GM10847 (cell line): ENCODE measurements around the gene PRKCG.

Source experiments
- POLR2A ChIP-seq: IDR thresholded peaks from 2 replicates; pipeline ENCODE4 v1.6.1; 2011; ENCODE audit not compliant: insufficient read length; ENCODE audit errors: extremely low read depth

Gene PRKCG

GRCh38 chr19:53908935-53909415 is 27.0 kb downstream of the PRKCG start, which contains the start of gene CACNG7:
TSS of gene CACNG7 (plus strand) at chr19:53909278. CDS start at chr19:53912832, 3,554 bp downstream.
- TF ChIP-seq POLR2A = no peak

GRCh38 chr19:53909471-53910169 is 27.6 kb downstream of the PRKCG start:
- TF ChIP-seq POLR2A = no peak

- TF ChIP-seq POLR2A = no peak
Observed at GRCh38 chr19:53910170-53910518, 28.1 kb downstream of the PRKCG start.

GRCh38 chr19:53912653-53913052 is 30.7 kb downstream of the PRKCG start:
- TF ChIP-seq POLR2A = no peak

GRCh38 chr19:53915000-53915399 is 33.0 kb downstream of the PRKCG start:
- no peak for TF ChIP-seq POLR2A

GRCh38 chr19:53916004-53916403 is 34.0 kb downstream of the PRKCG start:
- no peak for TF ChIP-seq POLR2A

GRCh38 chr19:53917356-53917755 is 35.4 kb downstream of the PRKCG start:
- no peak for TF ChIP-seq POLR2A

GRCh38 chr19:53927739-53928138 is 45.7 kb downstream of the PRKCG start:
- no peak for TF ChIP-seq POLR2A

- no peak for TF ChIP-seq POLR2A
Observed at GRCh38 chr19:53936029-53936428, 54.0 kb downstream of the PRKCG start.

- no peak for TF ChIP-seq POLR2A
Observed at GRCh38 chr19:53942001-53942786, 60.2 kb downstream of the PRKCG start.

- no peak for TF ChIP-seq POLR2A
Observed at GRCh38 chr19:53944416-53944815, 62.4 kb downstream of the PRKCG start.

GRCh38 chr19:53944933-53945332 is 62.9 kb downstream of the PRKCG start:
- TF ChIP-seq POLR2A = no peak

- no peak for TF ChIP-seq POLR2A
Observed at GRCh38 chr19:53945441-53945840, 63.4 kb downstream of the PRKCG start.

- TF ChIP-seq POLR2A = no peak
Observed at GRCh38 chr19:53945998-53946397, 64.0 kb downstream of the PRKCG start.

GRCh38 chr19:53947624-53948023 is 65.6 kb downstream of the PRKCG start:
- no peak for TF ChIP-seq POLR2A

- TF ChIP-seq POLR2A = no peak
Observed at GRCh38 chr19:53951436-53951835, 69.4 kb downstream of the PRKCG start.

- TF ChIP-seq POLR2A = no peak
Observed at GRCh38 chr19:53951947-53952346, 70.0 kb downstream of the PRKCG start.

GRCh38 chr19:53953383-53953782 is 71.4 kb downstream of the PRKCG start:
- no peak for TF ChIP-seq POLR2A
